Measurements from ENCODE around the gene ALKBH8. TPM values are rescaled to one million over a fixed set of nuclear protein-coding genes. Genes with fewer than 3 reads are reported as not detected.

The ALKBH8 gene
- total RNA-seq, 4 donors from 2014 or later = 5.6 to 14.5 (median 9.2) TPM

GRCh38 chr11:107493117-107493516 lies 72.4 kb downstream of the ALKBH8 start:
- DNase-seq (ENCODE audit: low spot score in 2 of 2) = no peak
- TF ChIP-seq, protein P1, sequence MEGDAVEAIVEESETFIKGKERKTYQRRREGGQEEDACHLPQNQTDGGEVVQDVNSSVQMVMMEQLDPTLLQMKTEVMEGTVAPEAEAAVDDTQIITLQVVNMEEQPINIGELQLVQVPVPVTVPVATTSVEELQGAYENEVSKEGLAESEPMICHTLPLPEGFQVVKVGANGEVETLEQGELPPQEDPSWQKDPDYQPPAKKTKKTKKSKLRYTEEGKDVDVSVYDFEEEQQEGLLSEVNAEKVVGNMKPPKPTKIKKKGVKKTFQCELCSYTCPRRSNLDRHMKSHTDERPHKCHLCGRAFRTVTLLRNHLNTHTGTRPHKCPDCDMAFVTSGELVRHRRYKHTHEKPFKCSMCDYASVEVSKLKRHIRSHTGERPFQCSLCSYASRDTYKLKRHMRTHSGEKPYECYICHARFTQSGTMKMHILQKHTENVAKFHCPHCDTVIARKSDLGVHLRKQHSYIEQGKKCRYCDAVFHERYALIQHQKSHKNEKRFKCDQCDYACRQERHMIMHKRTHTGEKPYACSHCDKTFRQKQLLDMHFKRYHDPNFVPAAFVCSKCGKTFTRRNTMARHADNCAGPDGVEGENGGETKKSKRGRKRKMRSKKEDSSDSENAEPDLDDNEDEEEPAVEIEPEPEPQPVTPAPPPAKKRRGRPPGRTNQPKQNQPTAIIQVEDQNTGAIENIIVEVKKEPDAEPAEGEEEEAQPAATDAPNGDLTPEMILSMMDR (IDR thresholded peaks at IDR 0.05) = no peak
- H3K4me3 ChIP-seq (ENCODE audit: low read depth, poor library complexity, severe bottlenecking) = no peak overlapping the region
- WGBS, 2 donors = 59 to 86% methylated on average over 1 of the region's 1 CpG
- intact Hi-C loops (cut with DNase I; ENCODE audit: low total_unique reads) = no loop called here

DNA sequence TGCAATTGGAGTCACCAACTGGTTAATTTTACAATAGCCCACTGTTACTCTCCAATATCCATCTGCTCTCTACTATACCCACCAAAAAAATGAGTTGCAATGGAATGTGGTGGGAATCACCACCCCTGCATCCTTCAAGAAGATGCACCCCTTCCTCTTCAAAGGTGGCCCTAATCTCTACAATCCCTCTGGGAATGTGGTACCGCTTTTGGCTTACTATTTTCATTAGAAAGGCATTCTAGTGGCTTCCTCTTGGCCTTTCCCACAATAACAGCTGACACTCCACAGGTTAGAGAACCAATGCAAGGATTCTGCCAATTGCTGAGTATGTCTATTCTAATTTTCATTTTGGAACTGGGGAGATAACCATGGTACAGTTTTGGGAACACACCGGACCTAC lies 74.7 kb downstream of the ALKBH8 start:
- no peak overlapping the region for H3K4me3 ChIP-seq (ENCODE audit: low read depth, poor library complexity, severe bottlenecking)
- intact Hi-C loops (cut with DNase I; ENCODE audit: low total_unique reads) = no loop called here
- no peak for TF ChIP-seq POLR2A (IDR thresholded peaks at IDR 0.05)
- TF ChIP-seq, protein P1 (IDR thresholded peaks at IDR 0.05) = no peak
- DNase-seq (ENCODE audit: low spot score in 2 of 2) = no peak
- 87% methylated on average over 2 of the region's 2 CpGs for WGBS, 2 donors

DNA sequence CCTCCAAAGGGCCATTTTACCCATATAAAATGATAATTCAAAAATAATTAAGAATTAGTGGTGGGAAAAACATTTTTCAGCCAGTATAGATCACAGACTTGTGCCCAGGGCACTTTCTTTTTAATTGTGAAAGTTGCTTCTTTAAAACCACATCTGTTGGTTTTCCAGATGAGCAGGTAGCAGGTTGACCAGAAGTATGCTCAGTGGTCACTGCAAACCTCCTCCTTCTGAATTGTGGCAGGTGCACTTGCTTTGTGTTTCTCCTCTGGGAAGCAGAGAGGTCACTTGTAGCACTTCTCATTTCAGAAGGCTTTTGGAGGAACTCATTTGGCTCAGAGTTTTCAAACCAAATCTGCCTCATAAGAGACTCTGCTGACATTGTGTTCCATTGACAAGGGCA lies 83.3 kb downstream of the ALKBH8 start:
- TF ChIP-seq, protein P1 (IDR thresholded peaks at IDR 0.05) = no peak
- no peak for TF ChIP-seq POLR2A (IDR thresholded peaks at IDR 0.05)
- intact Hi-C loops (cut with DNase I; ENCODE audit: low total_unique reads) = no loop called here
- no peak for DNase-seq (ENCODE audit: low spot score in 2 of 2)
- H3K4me3 ChIP-seq (ENCODE audit: low read depth, poor library complexity, severe bottlenecking) = no peak overlapping the region

GRCh38 chr11:107478922-107479321 lies 86.6 kb downstream of the ALKBH8 start:
- intact Hi-C loops (cut with DNase I; ENCODE audit: low total_unique reads) = no loop called here
- H3K4me3 ChIP-seq (ENCODE audit: low read depth, poor library complexity, severe bottlenecking) = no peak overlapping the region
- DNase-seq (ENCODE audit: low spot score in 2 of 2) = no peak

GRCh38 chr11:107477820-107478219 lies 87.7 kb downstream of the ALKBH8 start:
- TF ChIP-seq POLR2A (IDR thresholded peaks at IDR 0.05) = no peak
- TF ChIP-seq, protein P1 (IDR thresholded peaks at IDR 0.05) = no peak
- intact Hi-C loops (cut with DNase I; ENCODE audit: low total_unique reads) = no loop called here
- DNase-seq (ENCODE audit: low spot score in 2 of 2) = no peak
- 74 to 87% methylated on average over 3 of the region's 3 CpGs for WGBS, 2 donors
- no peak overlapping the region for H3K4me3 ChIP-seq (ENCODE audit: low read depth, poor library complexity, severe bottlenecking)

More at GRCh38 chr11:107478922-107479321, 86.6 kb downstream of the ALKBH8 start:
- TF ChIP-seq, protein P1 (IDR thresholded peaks at IDR 0.05) = no peak
- no peak for TF ChIP-seq POLR2A (IDR thresholded peaks at IDR 0.05)

GRCh38 chr11:107473792-107474191 lies 91.7 kb downstream of the ALKBH8 start:
- 76 to 86% methylated on average over 3 of the region's 3 CpGs for WGBS, 2 donors
- no peak for DNase-seq (ENCODE audit: low spot score in 2 of 2)
- TF ChIP-seq, protein P1 (IDR thresholded peaks at IDR 0.05) = no peak
- no peak for TF ChIP-seq POLR2A (IDR thresholded peaks at IDR 0.05)
- intact Hi-C loops (cut with DNase I; ENCODE audit: low total_unique reads) = no loop called here
- no peak overlapping the region for H3K4me3 ChIP-seq (ENCODE audit: low read depth, poor library complexity, severe bottlenecking)
